ENCODE data around the gene PRKG1.

DNA sequence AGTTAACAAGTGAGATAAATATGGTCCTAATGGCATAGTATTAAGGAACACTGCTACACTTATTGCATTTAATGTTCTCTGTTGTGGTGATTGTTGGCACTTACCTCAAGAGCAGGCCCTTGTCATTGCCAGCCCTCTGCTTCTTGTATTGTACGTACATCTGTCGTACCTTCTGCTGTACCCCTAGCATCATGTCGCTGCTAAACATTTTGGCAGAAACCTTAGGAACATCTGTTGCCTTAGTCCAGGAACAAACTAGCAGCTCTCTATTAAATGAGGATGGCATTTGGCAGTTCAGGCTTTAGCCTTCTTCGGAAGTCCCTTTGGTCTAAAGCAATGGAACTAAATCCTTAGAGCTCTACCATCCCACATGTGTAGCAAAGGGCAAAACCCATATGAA lies 47.6 kb downstream of the PRKG1 start:
- TF ChIP-seq, protein P1, sequence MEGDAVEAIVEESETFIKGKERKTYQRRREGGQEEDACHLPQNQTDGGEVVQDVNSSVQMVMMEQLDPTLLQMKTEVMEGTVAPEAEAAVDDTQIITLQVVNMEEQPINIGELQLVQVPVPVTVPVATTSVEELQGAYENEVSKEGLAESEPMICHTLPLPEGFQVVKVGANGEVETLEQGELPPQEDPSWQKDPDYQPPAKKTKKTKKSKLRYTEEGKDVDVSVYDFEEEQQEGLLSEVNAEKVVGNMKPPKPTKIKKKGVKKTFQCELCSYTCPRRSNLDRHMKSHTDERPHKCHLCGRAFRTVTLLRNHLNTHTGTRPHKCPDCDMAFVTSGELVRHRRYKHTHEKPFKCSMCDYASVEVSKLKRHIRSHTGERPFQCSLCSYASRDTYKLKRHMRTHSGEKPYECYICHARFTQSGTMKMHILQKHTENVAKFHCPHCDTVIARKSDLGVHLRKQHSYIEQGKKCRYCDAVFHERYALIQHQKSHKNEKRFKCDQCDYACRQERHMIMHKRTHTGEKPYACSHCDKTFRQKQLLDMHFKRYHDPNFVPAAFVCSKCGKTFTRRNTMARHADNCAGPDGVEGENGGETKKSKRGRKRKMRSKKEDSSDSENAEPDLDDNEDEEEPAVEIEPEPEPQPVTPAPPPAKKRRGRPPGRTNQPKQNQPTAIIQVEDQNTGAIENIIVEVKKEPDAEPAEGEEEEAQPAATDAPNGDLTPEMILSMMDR (IDR thresholded peaks at IDR 0.05), result no peak
- no peak for TF ChIP-seq EZH2phosphoT487 (IDR thresholded peaks at IDR 0.05)
